GM18498 (cell line): ENCODE data around the gene GZMA.

Experiments
- ATAC-seq: cut with Tn5 transposase; IDR thresholded peaks from one replicate; pipeline ENCODE4 v1.9.1; 2021; ENCODE audit warnings: mild to moderate bottlenecking, moderate library complexity; ENCODE audit not compliant: unreplicated experiment

The GZMA gene

DNA sequence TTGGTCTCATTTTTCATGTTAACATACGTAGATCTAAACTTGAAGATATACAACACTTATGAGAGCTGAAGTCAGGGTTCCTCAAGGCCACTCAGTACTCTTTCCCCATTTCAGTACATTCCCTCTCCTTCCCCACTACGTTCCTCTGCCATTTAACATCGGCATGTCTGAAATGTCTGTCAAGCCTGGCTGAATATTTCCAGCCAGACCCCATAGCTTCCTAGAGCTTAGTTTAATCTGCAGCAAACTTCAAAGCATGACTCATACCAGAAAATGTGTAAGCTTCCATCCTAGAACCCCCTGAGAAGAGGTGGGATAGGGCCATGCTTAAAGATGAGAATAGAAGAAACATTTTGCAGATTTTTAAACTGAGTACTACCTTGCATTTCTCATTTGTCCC lies 6.2 kb downstream of the GZMA start:
- no peak for ATAC-seq

GRCh38 chr5:55110217-55110616 lies 7.8 kb downstream of the GZMA start:
- no peak for ATAC-seq

- no peak for ATAC-seq
Observed at GRCh38 chr5:55113327-55113726, 10.9 kb downstream of the GZMA start.

- ATAC-seq = no peak
Observed at GRCh38 chr5:55114061-55114460, 11.6 kb downstream of the GZMA start.

DNA sequence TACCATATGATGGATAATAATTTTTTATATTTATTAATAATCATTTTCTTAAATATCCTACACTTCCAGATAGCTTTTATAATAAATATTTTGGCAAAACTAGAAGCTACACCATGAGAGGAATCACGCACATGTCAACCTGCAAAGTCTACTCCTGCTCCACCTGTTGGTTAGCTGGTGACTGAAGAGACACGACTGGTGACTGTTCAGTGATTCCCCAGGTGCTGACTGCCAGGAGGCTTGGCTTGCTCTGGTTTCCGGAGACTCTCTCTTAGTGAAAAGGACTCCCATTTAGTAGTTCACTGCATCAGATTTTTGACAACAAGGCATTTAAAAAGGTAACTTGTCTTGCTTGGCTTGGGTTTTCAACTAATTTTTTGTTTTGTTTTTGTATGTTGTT lies 20.9 kb downstream of the GZMA start:
- ATAC-seq = no peak

GRCh38 chr5:55134053-55134722 lies 31.7 kb downstream of the GZMA start:
- no peak for ATAC-seq

GRCh38 chr5:55136521-55136920 lies 34.1 kb downstream of the GZMA start:
- no peak for ATAC-seq

DNA sequence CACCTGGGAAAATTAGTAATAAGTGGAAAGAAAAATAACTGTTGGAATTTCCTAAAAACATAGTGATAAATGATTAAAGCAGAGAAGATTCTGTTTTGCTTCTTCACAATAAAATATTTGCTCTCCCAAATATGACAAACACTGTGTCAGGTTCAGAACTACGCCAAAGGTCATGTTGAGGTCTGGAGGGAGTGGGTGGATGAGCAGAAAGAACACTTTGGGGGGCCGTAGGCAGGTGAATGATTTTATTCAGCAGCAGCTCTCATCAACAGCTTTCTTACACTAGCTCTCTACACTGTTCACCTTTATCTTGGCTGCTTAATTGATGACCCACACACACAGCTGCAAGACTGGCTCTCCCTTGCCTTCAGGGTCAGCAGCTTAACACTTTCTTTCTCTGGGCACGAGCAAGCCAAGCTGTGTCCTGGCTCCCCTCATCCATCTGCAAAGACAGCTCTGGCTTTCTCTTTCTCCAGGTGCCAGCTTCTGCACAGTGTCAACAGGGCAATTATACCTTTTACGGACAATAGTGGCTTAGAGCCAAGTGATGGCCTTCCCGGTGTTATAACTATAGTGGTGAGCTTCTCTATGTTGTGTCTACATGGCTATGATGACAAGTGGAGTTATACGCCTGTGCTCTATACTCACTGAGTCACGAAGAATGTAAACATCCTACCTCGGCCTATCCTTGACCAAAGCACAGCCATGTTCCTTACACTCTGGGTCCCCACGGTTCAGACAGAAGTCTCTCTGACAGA lies 38.6 kb downstream of the GZMA start:
- no peak for ATAC-seq

- no peak for ATAC-seq
Observed at GRCh38 chr5:55141945-55142690, 39.7 kb downstream of the GZMA start.

GRCh38 chr5:55143624-55144023 lies 41.2 kb downstream of the GZMA start:
- ATAC-seq = no peak

GRCh38 chr5:55146080-55146479 lies 43.6 kb downstream of the GZMA start:
- ATAC-seq = no peak

DNA sequence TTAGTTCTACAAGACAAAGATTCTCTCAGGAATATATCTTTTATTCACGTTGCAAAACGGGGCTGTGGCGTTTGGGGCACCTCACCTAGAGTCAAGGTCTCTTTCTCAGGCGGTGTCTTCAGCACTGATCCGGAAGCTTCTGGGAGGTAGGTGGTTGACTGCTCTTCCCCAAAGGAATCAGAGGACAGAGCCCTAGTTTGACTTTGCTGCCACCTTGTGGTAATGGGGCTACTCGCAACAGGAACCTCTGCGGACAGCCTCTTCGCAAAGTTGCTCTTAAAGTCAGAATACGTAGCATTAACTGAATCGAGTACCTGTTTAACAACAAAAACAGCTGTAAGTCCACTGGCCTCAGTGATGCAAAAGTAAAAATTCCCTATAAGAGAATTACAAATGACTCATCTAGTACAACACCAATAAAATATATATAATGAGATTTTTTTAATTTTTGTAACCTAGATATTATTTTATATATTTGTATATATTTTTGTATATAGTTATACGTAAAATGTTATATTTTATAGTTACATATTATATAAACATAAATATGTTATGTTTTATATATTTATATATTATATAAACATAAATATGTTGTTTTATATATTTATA lies 44.2 kb downstream of the GZMA start:
- ATAC-seq = peak; percentile 87

DNA sequence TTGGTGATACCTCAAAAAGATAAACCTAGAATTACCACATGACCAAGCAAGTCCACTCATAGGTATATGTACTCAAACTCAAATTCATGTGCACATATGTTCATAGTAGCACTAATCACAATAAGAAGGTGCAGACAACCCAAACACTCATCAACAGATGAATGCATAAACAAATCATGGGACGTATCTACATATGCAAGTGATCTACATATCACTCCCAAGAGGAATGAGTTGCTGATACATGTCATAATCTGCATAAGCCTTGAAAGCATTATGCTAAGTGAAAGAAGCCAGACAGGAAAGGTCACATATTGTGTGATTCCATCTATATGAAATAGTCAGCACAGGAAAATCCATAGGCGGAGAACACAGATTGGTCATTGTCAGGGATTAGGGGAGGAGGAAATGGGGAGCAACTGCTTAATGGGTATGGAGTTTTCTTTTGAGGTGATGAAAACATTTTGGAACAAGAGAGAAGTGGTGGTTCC lies 46.9 kb downstream of the GZMA start:
- ATAC-seq = no peak

DNA sequence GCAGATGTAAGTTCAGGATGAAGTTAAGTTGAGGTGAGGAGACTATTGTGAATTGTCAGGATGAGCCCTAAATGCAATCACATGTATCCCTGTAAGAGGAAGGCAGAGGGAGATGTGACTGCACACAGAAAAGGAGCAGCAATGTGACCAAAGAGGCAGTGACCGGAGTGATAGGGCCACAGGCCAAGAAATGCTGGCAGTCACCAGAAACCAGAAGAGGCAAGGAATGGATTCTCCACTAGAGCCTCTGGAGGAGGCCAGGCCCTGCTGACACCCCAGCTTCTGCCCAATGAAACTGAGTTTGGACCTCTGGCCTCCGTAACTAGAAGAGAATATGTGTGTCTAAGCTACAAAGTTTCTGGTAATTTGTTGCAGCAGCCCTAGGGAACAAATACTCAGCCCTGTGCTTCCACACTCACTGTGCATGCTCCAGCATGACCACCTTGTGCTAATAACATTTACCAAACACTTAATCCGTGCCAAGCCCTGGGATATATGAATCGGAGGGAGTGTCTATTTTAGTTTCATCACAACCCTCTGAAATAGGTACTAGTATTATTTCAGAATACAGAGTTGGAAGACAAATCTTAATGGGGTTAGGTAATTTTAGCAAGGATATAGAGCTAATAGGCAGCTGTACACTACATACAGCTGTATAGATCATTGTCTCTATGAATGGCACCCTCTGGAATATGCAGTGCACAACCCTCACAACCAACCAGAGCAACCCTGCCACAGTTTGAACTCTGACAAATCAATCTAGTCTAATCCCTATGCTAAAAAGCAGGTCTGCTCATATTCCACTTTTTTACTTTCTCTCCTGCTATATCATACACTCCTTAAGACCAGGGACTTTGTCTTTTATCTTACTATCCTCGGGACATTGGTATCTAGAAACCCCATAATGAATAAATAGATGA lies 49.7 kb downstream of the GZMA start:
- ATAC-seq = no peak

GRCh38 chr5:55154873-55155272 lies 52.4 kb downstream of the GZMA start:
- no peak for ATAC-seq
